Stimulated activated CD8-positive, alpha-beta memory T cell treated with anti-CD3 and anti-CD28 coated beads, Interleukin-2, amount 100 ng/mL, for 48 hours (primary cell): ENCODE data around the gene AK8.

Experiments used
- DNase-seq, 2 donors: peaks; one replicate each; pipeline ENCODE4 v3.0.0-alpha.2; 2020; ENCODE audit warnings: low read depth in 2 of 2

The AK8 gene

GRCh38 chr9:132888151-132888550 lies 10.1 kb upstream of the AK8 start:
- DNase-seq = no peak

GRCh38 chr9:132887181-132888120 lies 9.4 kb upstream of the AK8 start:
- no peak for DNase-seq

DNA sequence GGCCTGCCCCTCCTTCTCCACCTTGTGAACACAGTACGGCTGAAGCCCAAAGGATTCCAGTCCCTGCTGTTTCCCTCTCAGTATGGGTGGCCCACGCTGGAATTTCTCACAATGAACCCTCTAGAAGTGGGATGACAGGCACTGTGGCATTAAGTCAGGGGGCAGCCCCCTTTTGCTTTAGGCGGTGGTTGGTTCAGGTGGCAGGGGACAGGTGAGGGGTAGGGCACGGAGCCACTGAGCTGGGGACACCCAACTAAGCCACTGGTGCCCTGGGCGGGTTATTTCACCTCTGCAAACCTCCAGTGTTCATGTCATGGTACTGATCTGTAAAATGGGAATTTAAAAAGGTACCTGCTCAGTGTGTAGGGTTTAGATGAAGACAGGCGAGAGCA lies 8.2 kb upstream of the AK8 start:
- no peak for DNase-seq

- DNase-seq = no peak
Measured at GRCh38 chr9:132885720-132886333, 7.7 kb upstream of the AK8 start.

- no peak for DNase-seq
Measured at GRCh38 chr9:132883349-132884294, 5.5 kb upstream of the AK8 start.

DNA sequence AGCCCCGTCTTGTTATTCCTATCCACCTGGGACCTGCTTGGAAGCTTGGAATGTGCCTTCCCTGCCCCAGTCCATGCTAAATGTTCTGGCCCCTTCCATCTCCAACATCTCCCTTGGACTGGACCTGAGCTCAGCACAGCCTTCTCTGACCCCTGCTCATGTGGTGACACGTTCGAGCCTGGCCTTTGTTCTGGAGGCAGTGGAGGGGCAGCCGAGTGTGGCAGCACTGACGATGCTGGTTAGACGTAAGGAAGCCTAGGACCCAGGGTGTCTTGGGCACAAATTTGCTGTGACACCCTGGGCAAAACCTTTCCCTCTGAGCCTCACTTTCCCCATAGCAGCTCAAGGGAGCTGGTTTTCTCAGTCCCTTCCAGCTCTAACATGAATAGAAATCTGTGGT lies 4.5 kb upstream of the AK8 start:
- DNase-seq = no peak

DNA sequence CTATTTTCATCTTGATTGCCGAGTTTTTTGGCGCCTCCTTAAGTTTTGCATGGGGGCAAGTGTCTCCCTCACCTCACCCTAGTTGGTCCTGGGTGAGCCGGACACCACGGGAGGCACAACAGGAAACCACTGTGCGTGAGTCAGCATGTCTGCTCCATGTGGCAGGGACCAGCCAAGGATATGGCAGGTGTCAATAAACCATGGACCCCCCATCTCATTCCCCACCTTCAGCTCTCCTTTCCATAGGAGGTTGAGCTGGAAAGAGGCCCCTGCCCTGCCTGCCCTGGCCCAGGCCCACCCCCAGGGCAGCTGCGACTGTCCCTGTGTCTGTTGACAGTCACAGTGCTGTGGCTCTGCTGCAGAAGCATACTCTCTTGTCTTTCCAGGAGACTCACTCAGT lies 3.7 kb upstream of the AK8 start:
- no peak for DNase-seq

DNA sequence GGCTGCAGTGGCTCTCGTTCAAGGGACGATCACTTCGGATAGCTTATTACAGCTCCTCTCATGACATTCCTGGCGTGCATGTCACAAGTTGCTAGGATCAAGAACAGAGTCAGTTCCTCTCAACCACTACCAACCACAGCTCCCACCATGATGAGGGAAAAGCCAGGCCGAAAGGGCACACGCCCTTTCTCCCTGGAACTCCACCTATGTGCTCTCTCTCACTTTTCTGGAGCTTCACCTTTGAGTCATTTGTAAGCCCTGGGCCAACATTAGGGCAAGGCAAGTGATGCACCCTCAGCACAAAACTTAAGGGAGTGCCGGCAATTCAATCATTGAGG lies 2.2 kb upstream of the AK8 start:
- DNase-seq = no peak

DNA sequence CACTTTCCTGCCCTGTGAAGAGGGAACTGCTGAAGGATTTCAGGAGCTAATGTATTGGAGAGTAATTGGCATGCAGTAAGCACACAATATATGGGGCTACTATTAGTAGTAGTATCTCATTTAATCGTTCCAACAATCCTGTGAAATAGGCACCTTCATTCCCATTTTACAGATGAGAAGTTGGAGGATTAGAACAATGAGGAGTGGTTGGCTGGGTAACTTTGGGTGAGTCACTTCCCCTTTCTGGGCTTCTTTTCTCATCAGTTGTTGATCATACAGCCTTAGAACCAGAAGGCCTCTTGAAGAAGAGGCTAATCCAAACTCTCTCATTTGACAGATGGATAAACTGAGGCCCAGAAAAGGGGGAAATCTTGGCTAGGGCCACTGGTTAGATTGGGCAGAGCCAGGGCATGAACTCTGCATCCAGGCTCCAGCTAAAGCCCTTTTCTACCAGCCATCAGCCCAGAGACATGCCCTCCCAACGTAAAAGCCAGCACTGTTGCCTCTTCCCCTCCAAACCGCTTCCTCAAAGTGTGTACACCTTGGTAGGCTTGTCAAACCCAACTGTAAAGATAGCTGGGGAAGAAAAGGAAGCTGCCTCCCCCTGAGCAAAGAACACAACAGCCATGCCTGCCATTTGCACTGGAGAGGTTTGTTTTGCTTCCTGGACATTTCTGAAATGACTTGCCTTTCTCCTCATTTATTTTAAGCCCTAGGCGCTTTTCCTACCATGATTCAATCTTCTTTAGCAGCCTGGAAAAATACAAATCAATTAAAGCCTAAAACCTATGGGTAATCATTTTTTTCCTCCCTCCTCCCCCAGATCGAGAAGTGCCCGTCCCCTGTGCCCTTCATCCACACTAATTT lies 1.6 kb upstream of the AK8 start:
- DNase-seq = no peak

- peak in 1 of 2 donors; percentile 11 for DNase-seq
Measured at GRCh38 chr9:132878695-132879456, 792 bp upstream of the AK8 start, which contains the start of gene SPACA9. Gene SPACA9, plus strand, starts transcription at chr9:132878898. Its CDS starts 5,050 bp downstream, at chr9:132883948.

- no peak for DNase-seq
Measured at GRCh38 chr9:132877458-132877823, 643 bp downstream of the AK8 start.

DNA sequence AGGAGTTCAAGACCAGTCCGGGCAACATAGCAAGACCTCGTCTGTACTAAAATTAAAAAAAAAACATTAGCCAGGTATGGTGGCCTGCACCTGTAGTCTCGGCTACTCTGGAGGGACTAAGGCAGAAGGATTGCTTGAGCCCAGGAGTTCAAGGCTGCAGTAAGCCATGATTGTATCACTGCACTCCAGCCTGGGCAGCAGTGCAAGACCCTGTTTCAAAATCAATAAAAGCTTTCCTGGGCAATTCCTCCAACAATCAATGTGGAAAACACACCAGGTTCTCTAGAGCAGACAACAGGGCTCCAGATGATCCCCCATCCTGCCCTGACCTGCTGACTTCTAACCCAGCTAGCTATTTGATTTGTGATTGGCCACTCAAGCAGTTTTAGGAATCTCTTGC lies 1.2 kb downstream of the AK8 start:
- no peak for DNase-seq

DNA sequence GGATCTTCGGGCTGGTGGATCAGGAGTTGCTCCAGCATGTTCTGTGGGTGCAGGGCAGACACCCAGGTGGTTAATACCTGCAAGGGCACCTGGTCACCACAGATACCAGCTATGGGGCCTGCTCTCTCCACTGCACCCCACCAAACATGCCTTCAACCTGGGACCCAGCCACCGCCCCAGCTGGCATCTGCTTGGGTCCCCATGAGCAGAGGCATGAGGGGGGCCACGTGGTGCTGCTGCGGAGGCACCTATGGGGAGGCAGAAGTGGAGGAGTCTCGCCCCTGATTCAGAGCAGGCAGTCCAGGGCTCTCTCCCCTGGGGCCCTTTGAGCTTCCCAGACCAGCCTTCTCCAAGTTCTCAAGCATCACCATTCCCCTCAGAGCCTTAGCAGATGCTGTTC lies 2.9 kb downstream of the AK8 start:
- DNase-seq = no peak

DNA sequence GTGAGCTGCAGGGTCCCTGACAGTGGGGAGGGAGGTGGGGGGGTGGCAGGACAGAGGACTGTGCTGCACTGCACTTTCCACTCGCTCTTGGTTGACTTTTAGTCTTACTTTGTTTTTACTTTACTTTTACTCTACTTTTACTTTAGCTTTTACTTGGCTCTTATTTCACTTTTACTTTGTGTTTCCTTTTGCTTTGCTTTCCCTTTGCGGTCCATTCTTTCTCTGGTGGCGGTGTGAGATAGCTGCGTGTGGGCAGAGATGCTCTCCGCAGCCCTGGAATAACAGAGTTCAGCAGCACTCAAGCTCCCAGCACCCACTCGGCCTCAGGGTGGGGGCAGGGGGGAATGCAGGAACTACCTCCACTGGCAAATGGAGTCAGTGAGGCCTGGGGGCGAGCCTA lies 4.7 kb downstream of the AK8 start:
- no peak for DNase-seq

DNA sequence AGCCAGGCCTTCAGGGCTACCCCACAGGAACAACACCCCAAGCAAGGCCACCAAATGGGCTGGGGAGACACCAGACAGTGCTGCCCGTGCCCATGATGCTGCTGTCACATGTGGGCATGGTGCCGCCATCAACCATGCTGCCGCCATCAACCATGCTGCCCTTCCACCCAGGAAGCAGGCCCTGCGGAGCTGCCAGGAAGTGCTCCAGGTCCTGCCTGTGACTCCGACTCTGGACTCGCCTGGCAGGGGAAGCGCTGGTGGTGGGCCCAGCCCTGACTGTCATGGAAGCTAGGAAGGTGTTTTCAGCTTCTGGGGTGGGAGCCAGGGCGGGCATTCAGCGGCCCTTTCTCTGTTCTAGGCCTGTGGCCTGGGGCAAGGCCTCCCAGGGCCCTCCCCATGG lies 8.8 kb downstream of the AK8 start:
- no peak for DNase-seq

DNA sequence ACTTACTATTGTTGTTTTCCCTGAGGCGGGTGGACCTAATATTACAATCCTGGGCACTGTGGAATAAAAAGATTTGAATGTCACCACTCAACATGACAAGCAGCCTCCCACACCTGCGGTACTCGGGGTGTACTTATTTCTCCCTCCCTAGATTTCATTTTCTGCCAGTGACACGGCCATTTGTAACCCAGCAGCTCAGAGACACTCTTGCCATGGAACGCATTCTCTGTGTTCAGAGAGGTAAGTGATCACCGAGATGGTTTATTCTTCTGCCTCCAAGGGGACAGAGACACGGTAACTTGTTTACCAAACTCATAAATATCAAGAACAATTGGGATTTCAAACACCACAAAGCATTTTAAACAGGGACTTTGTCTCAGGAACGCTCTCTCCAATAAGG lies 11.2 kb downstream of the AK8 start:
- no peak for DNase-seq

- DNase-seq = no peak
Measured at GRCh38 chr9:132864691-132865090, 13.4 kb downstream of the AK8 start.

GRCh38 chr9:132864277-132864676 lies 13.8 kb downstream of the AK8 start:
- no peak for DNase-seq

DNA sequence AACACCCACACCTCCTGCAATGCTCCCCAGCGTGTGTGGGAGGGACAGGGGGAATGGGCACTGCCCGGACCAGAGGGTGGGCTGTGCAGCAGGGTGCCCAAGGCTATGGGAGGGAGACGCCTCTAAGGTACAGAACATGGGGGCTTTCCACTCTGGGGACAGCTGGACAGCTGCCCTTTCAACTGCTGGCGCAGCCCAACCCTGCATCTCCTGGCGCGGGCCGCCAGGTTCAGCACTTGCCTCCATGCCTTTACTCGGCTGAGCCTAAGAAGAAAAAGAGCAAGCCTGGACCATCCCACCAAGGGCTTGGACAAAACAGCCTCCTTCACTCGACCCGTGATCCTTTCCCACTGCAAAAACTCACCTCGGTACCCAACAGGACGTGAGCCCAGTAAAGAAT lies 15.0 kb downstream of the AK8 start:
- DNase-seq = no peak

- DNase-seq = no peak
Measured at GRCh38 chr9:132862533-132862932, 15.6 kb downstream of the AK8 start.

GRCh38 chr9:132861666-132862065 lies 16.4 kb downstream of the AK8 start:
- no peak for DNase-seq
